Keratinocyte (primary cell): ENCODE results near the gene KBTBD3. TPM values are rescaled to one million over a fixed set of nuclear protein-coding genes. Genes with fewer than 3 reads are reported as not detected.
"Not testable (repeated sequence)": the region's sequence is repeated elsewhere in the genome, so short reads cannot be mapped to it uniquely, and the experiment has no call there.

Experiments
- DNase-seq: peaks from one replicate; pipeline ENCODE4 v3.0.0-alpha.2; 2011; ENCODE audit warnings: low read depth, missing footprints, low spot score
- FAIRE-seq: peaks from 2 replicates; lab custom pipeline; 2011; peaks lifted over from hg19 to GRCh38; lab: Jason Lieb, UNC
- H2AFZ ChIP-seq: 2 replicates; pipeline ENCODE4 v1.6.0; 2012; ENCODE audit warnings: low read length, control low read depth, inconsistent platforms; ENCODE audit not compliant: control insufficient read depth
- H3K27ac ChIP-seq: 2 replicates; pipeline ENCODE4 v1.5.1; 2011; ENCODE audit warnings: low read length; ENCODE audit not compliant: control insufficient read depth, insufficient read depth
- H3K27me3 ChIP-seq: 3 replicates; pipeline ENCODE4 v1.6.0; 2011; ENCODE audit warnings: low read length; ENCODE audit not compliant: control insufficient read depth, insufficient read depth; ENCODE audit errors: extremely low read depth
- H3K36me3 ChIP-seq, 2 experiments: 2 replicates in 1 of 2; 3 replicates in 1 of 2; pipeline ENCODE4 v1.5.1; 2011; ENCODE audit warnings: low read length in 2 of 2, mild to moderate bottlenecking in 1 of 2; ENCODE audit not compliant: control insufficient read depth in 2 of 2, insufficient read depth in 2 of 2; ENCODE audit errors: extremely low read depth in 1 of 2
- H3K4me1 ChIP-seq: 3 replicates; pipeline ENCODE4 v1.5.1; 2011; ENCODE audit warnings: low read length; ENCODE audit not compliant: control insufficient read depth, insufficient read depth; ENCODE audit errors: extremely low read depth
- H3K4me2 ChIP-seq: 3 replicates; pipeline ENCODE4 v1.6.0; 2011; ENCODE audit warnings: low read depth, low read length; ENCODE audit not compliant: control insufficient read depth, insufficient read depth; ENCODE audit errors: extremely low read depth
- H3K4me3 ChIP-seq, 3 experiments: fragments of 200-600 bp in 1 of 3; sonication (generic) in 1 of 3; 2 replicates in 2 of 3; 3 replicates in 1 of 3; pipeline ENCODE4 v1.5.1; 2011 to 2016; ENCODE audit warnings: low read length in 3 of 3, mild to moderate bottlenecking in 3 of 3, control low read depth in 2 of 3, inconsistent platforms in 1 of 3, low read depth in 1 of 3, mixed read lengths in 1 of 3, mixed run types in 1 of 3, moderate library complexity in 1 of 3; ENCODE audit not compliant: control insufficient read depth in 2 of 3, insufficient read depth in 2 of 3; ENCODE audit errors: extremely low read depth in 1 of 3
- H3K79me2 ChIP-seq: 2 replicates; pipeline ENCODE4 v1.6.0; 2012; ENCODE audit warnings: low read length; ENCODE audit not compliant: control insufficient read depth, insufficient read depth
- H3K9ac ChIP-seq: 3 replicates; pipeline ENCODE4 v1.6.0; 2011; ENCODE audit warnings: low read length; ENCODE audit not compliant: control insufficient read depth, insufficient read depth; ENCODE audit errors: extremely low read depth
- H3K9me1 ChIP-seq: 3 replicates; pipeline ENCODE4 v1.6.0; 2011; ENCODE audit warnings: low read length; ENCODE audit not compliant: control insufficient read depth, insufficient read depth; ENCODE audit errors: extremely low read depth
- H3K9me3 ChIP-seq: 2 replicates; pipeline ENCODE4 v1.5.1; 2012; ENCODE audit warnings: low read depth, low read length; ENCODE audit not compliant: control insufficient read depth
- H4K20me1 ChIP-seq: 3 replicates; pipeline ENCODE4 v1.6.0; 2011; ENCODE audit warnings: low read length; ENCODE audit not compliant: control insufficient read depth, insufficient read depth; ENCODE audit errors: extremely low read depth
- EZH2 ChIP-seq: IDR thresholded peaks from one replicate; pipeline ENCODE4 v1.6.1; 2012; ENCODE audit warnings: inconsistent platforms, mild to moderate bottlenecking, low read length, moderate library complexity
- dilution Hi-C: fragments of 300-500 bp; cut with MboI; formaldehyde crosslinking; loops from one replicate; pipeline ENCODE4 v1.7.0; 2020; ENCODE audit warnings: low sequenced_read_pairs; ENCODE audit not compliant: extremely low pct_ligation_motif_present
- polyA plus RNA-seq, 5 experiments: library from polyadenylated mRNA; depleted of rRNA in 3 of 5; stranded (reverse) in 3 of 5; stranded (forward) in 1 of 5; unstranded in 1 of 5; fragments of >200 nt; gene quantifications; 1 replicate in 1 of 5; 2 replicates in 3 of 5; 3 replicates in 1 of 5; pipeline versions ENCODE4 v1.2.1 to v1.2.3, GENCODE V29; 2011 to 2012; ENCODE audit warnings: missing spikeins in 2 of 5, low read depth in 1 of 5, low replicate concordance in 1 of 5
- TF ChIP-seq, protein P1 (sequence below), 3 experiments: IDR thresholded peaks in 1 of 3; conservative IDR thresholded peaks in 1 of 3; optimal IDR thresholded peaks in 1 of 3; 2 replicates in 2 of 3; 3 replicates in 1 of 3; pipeline versions ENCODE3 to v1.5.1; 2011; ENCODE audit warnings: low read length in 3 of 3, mild to moderate bottlenecking in 3 of 3, moderate library complexity in 2 of 3, control low read depth in 1 of 3, inconsistent platforms in 1 of 3; ENCODE audit not compliant: insufficient read depth in 2 of 3; ENCODE audit errors: extremely low read depth in 1 of 3

The KBTBD3 gene
- polyA plus RNA-seq, 1 donor (not counting 4 experiments of a cell fraction or from before 2014, with no cell fraction given): 8.9 TPM

DNA sequence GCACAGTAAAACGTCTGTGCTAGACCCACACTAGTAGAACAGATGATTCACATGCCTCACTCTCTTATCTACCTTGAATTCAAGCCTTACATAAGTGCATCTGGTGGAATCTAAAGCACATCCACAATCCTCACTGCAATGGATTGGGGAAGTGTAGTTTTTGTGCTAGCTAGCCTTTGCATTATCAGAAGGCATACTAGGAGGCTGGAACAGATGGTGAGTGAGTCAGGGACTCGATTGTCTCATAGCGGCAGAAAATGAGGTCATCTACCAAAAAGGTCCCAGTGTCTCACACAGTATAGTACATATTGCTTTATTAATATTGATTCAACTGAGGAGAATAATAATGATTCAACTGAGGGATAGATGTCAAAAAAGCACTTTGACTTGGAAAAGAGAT lies 64.4 kb downstream of the KBTBD3 start:
- H3K9ac ChIP-seq: no peak overlapping the region
- dilution Hi-C loops: no loop called here
- no peaks in the 10 kb centered on the region for H4K20me1 ChIP-seq
- no peak overlapping the region for H3K4me3 ChIP-seq
- H3K9me1 ChIP-seq: no peaks in the 10 kb centered on the region
- FAIRE-seq (no peak), DNase-seq (no peak)
- no peak overlapping the region for H3K4me2 ChIP-seq
- no peak overlapping the region for H2AFZ ChIP-seq
- TF ChIP-seq, protein P1, sequence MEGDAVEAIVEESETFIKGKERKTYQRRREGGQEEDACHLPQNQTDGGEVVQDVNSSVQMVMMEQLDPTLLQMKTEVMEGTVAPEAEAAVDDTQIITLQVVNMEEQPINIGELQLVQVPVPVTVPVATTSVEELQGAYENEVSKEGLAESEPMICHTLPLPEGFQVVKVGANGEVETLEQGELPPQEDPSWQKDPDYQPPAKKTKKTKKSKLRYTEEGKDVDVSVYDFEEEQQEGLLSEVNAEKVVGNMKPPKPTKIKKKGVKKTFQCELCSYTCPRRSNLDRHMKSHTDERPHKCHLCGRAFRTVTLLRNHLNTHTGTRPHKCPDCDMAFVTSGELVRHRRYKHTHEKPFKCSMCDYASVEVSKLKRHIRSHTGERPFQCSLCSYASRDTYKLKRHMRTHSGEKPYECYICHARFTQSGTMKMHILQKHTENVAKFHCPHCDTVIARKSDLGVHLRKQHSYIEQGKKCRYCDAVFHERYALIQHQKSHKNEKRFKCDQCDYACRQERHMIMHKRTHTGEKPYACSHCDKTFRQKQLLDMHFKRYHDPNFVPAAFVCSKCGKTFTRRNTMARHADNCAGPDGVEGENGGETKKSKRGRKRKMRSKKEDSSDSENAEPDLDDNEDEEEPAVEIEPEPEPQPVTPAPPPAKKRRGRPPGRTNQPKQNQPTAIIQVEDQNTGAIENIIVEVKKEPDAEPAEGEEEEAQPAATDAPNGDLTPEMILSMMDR (optimal IDR thresholded peaks at IDR 0.05 in 1 of 3, IDR thresholded peaks at IDR 0.05 in 1 of 3, conservative IDR thresholded peaks at IDR 0.05 in 1 of 3; ENCODE audit: extremely low read depth in 1 of 3, insufficient read depth in 2 of 3, low read length in 3 of 3): no peak
- TF ChIP-seq EZH2: no peak
- H3K4me1 ChIP-seq: no peaks in the 10 kb centered on the region
- H3K36me3 ChIP-seq: peaks cover 4 to 5% of the 10 kb centered on the region in 2 experiments
- no peaks in the 10 kb centered on the region for H3K9me3 ChIP-seq
- peaks cover 15% of the 10 kb centered on the region for H3K79me2 ChIP-seq
- H3K27ac ChIP-seq: no peak overlapping the region
- H3K27me3 ChIP-seq: no peaks in the 10 kb centered on the region

DNA sequence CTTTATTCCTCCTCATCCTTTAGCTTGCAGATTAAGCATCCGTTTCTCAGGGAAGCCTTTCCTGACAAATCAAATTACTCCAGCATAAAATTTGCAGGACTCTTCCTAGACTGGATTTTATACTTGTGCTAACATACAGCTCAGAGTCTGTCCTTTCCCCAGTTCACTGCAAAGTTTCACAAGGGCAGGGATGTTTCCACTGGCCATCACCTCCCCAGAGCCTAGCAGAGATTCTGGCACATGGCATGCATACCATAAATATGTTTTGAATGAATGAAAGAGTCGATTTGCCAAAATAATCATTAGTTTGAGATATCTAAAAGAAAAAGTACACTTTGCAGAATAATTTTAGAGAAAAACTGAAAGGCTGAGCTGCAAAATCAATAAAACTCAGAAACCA lies 65.7 kb downstream of the KBTBD3 start:
- no peak overlapping the region for H3K4me2 ChIP-seq
- H3K4me1 ChIP-seq: no peaks in the 10 kb centered on the region
- H3K79me2 ChIP-seq: peaks cover 10% of the 10 kb centered on the region
- no peak overlapping the region for H3K9ac ChIP-seq
- FAIRE-seq (no peak), DNase-seq (no peak)
- no peaks in the 10 kb centered on the region for H3K9me1 ChIP-seq
- H2AFZ ChIP-seq: no peak overlapping the region
- H3K27me3 ChIP-seq: no peaks in the 10 kb centered on the region
- dilution Hi-C loops: no loop called here
- no peak overlapping the region for H3K27ac ChIP-seq
- no peaks in the 10 kb centered on the region for H4K20me1 ChIP-seq
- TF ChIP-seq EZH2: no peak
- TF ChIP-seq, protein P1 (optimal IDR thresholded peaks at IDR 0.05 in 1 of 3, IDR thresholded peaks at IDR 0.05 in 1 of 3, conservative IDR thresholded peaks at IDR 0.05 in 1 of 3; ENCODE audit: extremely low read depth in 1 of 3, insufficient read depth in 2 of 3, low read length in 3 of 3): no peak
- peaks cover 4 to 7% of the 10 kb centered on the region in 2 experiments for H3K36me3 ChIP-seq
- no peaks in the 10 kb centered on the region for H3K9me3 ChIP-seq
- no peak overlapping the region for H3K4me3 ChIP-seq

DNA sequence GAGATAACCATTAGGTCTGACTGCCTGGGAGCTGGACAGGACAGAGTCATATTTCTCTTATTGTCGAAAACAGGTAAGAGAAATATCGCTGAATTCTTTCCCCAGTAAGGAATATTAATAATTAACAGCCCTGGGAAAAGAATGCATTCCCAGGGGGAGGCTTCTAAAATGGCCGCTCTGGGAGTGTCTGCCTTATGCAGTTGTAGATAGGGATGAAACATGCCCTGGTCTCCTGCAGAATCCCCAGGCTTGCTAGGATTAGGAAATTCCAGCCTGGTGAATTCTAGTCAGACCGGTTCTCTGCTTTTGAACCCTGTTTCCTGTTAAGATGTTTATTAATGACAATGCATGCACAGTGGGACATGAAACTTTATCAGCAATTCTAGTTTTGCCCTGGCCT lies 74.1 kb downstream of the KBTBD3 start:
- H3K27ac ChIP-seq, H3K4me1 ChIP-seq, H3K36me3 ChIP-seq, H3K9me3 ChIP-seq, H3K4me3 ChIP-seq, dilution Hi-C loops, H3K9me1 ChIP-seq, H3K4me2 ChIP-seq, FAIRE-seq, H3K9ac ChIP-seq, H4K20me1 ChIP-seq, DNase-seq, H3K27me3 ChIP-seq, H3K79me2 ChIP-seq, H2AFZ ChIP-seq: not testable (repeated sequence)
